ENCODE results near the gene JUND.

- TF ChIP-seq POLR2A (IDR thresholded peaks at IDR 0.05) (no peak), POLR2AphosphoS5 (IDR thresholded peaks at IDR 0.05) (no peak)
Observed at GRCh38 chr19:18259893-18260292, 21.5 kb downstream of the JUND start.

Measured in stomach (tissue), 4 donors.